Hematopoietic multipotent progenitor cell treated with erythropoietin and hydrocortisone succinate and interleukin-3 and kit ligand, for 17 days (in vitro differentiated cells): Measurements from ENCODE around the gene CD200R1.
"Not testable (repeated sequence)": the region's sequence is repeated elsewhere in the genome, so short reads cannot be mapped to it uniquely, and the experiment has no call there.

ENCODE experiments used
- DNase-seq: peaks from one replicate; pipeline ENCODE4 v3.0.0-alpha.2; 2015; ENCODE audit warnings: low spot score

Gene CD200R1

DNA sequence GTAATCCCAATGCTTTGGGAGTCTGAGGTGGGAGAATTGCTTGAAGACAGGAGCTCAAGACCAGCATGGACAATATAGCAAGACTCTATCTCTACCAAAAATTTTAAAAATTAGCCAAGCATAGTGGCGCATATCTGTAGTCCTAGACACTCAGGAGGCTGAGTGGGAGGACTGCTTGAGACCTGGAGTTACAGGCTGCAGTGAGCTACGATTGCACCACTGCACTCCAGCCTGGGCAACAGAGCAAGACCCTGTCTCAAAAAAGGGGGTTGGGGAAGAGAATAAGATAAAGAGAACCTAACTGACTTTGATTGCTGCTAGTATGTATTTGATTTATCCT lies 755 bp downstream of the CD200R1 start:
- DNase-seq, result no peak

DNA sequence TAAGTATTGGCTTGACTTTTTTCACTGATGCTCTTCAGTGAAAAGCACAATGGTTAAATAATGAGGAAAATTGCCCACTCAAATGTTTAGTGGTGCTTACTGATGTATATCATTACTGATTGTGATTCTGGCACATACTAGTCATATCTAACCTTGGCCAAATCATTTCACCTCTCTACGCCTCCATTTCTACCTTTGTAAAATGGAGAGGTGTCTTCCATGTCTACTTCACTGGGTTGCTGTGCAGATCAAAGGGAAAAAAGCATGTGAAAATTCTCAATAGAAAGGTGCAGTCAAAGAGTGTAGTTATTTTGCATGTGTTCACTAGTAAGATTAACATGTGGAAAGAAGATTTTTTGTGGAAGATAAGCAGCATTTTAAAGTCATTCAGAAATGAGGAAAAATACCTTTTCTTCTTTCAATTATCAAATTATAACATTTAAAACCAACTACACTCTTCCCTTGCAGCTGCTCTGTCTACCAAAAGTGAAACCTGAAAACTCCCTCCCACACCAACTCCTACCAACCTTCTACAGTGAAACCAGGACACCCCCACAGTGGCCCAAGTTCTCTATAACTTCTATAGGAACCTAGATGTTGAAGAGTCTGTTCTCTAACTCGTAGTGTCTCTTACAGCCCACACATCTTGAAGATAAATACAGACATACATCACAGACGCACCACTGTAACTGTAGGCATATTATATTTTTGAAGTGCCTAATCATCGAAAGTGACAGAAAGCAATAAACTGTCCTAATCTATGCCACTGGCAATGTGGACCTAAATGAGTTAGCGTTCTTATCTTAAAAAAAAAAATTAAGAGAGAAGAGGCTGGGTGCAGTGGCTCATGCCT lies 1.4 kb downstream of the CD200R1 start:
- no peak for DNase-seq

- DNase-seq, result no peak
Measured at GRCh38 chr3:112972158-112972557, 2.7 kb downstream of the CD200R1 start.

GRCh38 chr3:112967828-112968227 lies 7.1 kb downstream of the CD200R1 start:
- no peak for DNase-seq

GRCh38 chr3:112967425-112967824 lies 7.5 kb downstream of the CD200R1 start:
- no peak for DNase-seq

GRCh38 chr3:112966633-112967032 lies 8.3 kb downstream of the CD200R1 start:
- no peak for DNase-seq

GRCh38 chr3:112965656-112966055 lies 9.2 kb downstream of the CD200R1 start:
- DNase-seq, result no peak

DNA sequence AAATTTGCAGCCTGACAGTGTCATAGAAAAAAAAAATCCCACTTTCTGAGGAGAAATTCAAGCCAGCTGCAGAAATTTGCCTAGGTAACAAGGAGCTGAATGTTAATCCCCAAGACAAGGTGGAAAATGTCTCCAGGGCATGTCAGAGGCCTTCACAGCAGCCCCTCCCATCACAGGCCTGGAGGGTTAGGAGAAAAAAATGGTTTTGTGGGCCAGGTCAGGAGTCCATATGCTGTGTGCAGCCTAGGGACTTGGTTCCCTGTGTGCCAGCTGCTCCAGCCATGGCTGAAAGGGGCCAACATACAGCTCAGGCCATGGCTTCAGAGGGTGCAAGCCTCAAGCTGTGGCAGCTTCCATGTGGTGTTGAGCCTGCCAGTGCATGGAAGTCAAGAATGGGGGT lies 11.2 kb downstream of the CD200R1 start:
- no peak for DNase-seq

DNA sequence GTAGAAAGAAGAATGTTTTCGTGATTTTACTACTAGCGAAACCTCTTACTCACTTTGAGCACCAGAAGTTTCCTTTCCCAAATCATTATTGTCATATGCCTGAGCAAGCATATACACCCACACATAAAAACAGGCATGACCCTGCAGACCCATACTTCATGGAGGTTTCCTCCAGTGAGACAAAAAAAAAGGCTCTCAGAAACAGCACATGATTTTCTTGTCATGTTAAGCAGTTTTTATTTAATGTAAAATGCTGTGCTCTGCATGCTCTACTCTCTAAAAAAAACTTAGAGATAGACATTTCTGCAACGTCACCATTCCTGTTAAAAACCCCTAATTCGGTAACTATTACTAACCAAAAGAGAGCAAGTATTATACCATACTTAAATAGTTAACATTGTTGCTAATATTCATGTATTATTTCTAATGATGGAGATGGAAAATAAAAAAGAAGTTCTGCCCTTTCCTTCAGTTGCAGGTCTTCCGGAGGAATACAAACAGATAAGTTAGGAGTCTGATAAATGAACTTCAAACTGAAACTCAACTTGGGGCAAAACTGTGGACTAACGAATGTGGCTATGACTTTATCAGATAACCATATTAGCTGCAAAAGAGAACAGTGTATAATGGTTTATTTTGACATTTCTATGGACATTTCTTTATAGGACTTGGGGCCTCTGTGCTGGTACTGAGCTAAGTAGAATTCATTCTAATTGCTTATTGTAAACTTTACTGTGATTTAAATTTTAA lies 15.9 kb downstream of the CD200R1 start:
- peak; percentile 10 for DNase-seq

GRCh38 chr3:112956351-112956750 lies 18.6 kb downstream of the CD200R1 start:
- no peak for DNase-seq

DNA sequence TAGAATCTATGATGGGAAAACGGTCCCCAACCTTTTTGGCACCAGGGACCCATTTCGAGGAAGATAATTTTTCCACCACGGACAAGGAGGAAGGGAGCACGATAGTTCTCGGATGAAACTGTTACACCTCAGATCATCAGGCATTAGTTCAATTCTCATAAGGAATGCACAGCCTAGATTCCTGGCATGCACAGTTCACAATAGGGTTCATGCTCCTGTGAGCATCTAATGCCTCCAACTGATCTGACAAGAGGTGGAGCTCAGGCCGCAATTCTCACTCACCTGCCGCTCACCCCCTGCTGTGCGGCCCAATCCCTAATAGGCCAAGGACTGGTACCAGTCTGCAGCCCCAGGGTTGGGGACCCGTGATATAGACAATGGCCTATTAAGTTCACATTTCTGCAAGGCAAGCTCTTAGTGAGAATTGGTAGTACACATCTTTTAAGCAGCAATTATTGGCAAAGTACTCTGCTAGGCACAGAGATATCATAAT lies 26.5 kb downstream of the CD200R1 start:
- DNase-seq, result no peak

GRCh38 chr3:112931736-112932521 lies 43.0 kb downstream of the CD200R1 start:
- no peak for DNase-seq

DNA sequence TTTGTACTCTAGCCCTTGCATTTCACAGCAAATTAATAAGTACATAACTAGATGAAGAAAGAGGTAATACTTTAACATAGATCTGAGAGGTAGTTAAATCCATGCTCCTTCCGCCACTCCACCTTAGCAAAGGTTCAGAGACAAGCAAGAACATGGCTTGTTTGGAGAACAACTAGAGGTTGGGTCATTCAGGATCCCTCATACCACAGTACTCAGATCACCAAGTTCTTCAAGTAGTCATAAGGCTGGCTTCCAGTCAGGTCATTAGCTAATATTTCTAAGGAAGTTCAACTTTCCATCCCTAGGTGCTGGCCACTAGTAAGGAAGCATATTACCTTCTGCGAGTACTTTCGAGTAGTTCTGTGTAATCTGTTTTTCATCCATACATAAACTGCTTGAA lies 44.1 kb downstream of the CD200R1 start:
- no peak for DNase-seq

DNA sequence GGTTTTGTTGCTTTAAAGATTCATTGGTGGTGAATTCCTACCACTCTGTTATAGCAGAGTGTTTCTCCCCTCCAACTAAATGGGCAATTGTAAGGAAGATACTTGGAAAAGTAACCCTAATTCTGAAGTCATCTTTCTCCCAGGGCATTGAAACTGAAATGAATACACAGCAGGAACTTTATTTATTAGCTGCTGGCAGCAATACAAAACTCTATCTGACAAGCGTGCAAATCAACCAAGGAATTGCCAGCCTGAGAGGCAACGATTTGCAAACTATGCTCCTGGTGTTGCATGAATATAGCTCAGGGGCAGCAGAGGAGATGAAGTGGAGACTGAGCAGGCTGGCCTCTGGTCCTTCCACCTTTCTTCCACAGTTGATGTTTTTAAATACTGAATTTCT lies 48.9 kb downstream of the CD200R1 start:
- no peak for DNase-seq

DNA sequence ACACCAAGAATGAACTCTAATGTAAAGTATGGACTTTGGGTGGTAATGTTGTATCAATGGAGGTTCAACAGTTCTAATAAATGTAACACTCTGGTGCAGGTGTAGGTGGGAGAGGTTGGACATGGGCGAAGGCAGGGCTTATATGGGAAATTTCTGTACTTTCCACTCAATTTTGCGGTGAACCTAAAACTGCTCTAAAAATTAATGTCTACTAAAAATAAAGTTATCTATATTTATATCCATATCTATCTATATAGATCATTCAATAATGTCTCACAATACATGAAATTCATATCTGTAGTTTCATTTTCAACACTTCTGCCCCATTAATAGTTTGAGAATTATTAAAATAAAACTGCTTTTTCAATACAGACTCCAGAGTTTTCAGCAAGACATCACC lies 49.3 kb downstream of the CD200R1 start:
- DNase-seq, result no peak

- DNase-seq, result not testable (repeated sequence)
Measured at GRCh38 chr3:112919541-112919940, 55.4 kb downstream of the CD200R1 start.

DNA sequence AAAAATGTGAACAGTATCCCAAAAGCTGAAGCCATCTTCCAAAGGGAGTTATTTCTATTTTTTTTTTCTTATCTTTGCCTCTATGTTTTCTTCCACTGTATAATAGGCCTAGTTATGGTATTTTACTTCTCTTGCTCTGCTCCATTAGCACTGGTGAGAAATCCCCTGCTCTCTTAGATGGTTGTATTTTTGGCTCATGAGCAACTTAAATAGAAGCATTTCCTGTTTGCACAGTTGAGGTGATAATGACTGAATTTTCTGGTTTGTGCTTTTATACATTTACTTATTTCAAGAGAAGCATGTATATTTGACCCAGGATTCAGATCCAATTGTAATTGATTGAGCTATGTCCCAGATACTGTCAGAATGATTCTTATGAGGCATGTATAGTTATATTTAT lies 66.7 kb downstream of the CD200R1 start:
- DNase-seq, result no peak

DNA sequence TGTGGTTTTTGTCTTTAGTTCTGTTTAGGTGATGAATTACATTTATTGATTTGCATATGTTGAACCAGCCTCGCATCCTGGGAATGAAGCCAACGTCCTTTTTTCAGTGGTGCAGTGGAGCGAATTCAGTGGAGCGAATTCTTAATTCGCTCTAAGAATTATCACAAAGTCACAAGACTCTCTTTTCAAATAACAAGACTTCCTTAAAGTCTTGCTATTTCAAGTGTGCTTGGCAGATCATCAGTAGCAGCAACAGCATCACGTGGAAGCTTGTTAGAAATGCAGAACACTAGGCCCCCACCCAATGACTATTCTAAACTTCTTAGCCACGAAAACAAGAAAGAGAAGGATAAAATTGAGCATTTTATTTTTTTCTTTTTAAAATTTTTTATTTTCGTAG lies 70.1 kb downstream of the CD200R1 start:
- DNase-seq, result no peak

DNA sequence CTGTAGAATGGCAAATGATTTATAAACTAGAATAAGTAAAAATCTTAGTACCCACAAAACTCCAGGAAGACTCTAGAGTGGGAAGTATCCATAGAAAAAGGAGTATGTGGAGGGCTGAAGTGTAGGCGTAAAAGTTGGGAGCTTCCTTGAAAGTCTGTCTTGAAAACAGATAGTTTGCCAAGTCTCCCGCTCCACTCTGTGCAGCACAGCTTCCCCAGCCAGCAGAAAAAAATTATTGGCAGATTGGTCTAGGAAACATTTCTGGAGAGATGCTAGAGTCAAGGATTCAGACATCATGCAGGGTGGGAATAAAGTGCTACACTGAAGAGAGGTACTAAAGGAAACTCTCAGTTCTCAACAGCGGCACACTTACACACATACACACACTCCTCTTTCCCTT lies 74.8 kb downstream of the CD200R1 start:
- no peak for DNase-seq

DNA sequence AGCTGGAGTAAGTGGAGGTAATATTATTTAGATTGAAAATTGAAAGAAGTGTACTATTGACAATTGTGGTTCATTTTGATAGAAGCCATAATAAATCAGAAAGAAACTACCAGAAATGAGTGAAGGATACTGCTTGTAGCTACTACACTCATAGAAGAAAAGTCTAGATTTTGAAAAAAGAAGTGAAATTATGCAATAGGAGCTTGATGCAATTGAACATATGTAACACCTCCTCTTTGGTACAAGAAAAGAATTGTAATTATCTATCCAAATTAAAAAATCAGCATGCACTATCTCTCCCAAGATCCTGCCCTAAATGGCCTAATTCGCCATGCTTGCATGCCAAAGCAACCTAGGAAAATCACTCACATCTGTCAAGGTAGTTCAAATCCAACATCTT lies 77.1 kb downstream of the CD200R1 start:
- no peak for DNase-seq

DNA sequence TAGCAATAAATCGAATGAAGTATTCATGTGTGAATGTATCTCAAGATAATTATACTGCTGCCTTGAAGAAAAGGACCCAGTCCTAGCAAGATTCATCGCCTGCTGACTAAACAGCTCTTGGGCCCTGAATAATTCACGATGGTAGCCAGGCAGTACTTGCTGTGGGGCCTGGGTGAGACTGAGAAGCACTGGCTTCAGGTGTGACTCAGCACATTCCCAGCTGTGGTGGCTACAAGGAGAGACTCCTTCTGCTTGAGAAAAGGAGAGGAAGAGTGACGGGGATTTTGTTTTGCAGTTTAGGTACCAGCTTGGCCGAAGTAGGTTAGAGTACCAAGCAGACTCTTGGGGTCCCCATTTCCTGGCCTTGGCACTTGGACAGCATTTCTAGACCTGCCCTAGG lies 80.6 kb downstream of the CD200R1 start:
- DNase-seq, result no peak

GRCh38 chr3:112889357-112889756 lies 85.5 kb downstream of the CD200R1 start:
- no peak for DNase-seq
